HepG2 (cell line): ENCODE results near the gene ADAMTS17. TPM values are rescaled to one million over a fixed set of nuclear protein-coding genes. Genes with fewer than 3 reads are reported as not detected.

Experiments used
- BCLAF1 ChIP-seq: fragments of 450-650 bp; IDR thresholded peaks from 2 replicates; pipeline ENCODE4 v1.6.1; 2017; ENCODE audit warnings: mild to moderate bottlenecking
- CHCHD3 ChIP-seq: sonication (generic); formaldehyde crosslinking; IDR thresholded peaks from 2 replicates; pipeline ENCODE4 v1.8.0; 2022; ENCODE audit warnings: mild to moderate bottlenecking, missing genetic modification reagents, moderate library complexity
- DMTF1 ChIP-seq: sonication (generic); formaldehyde crosslinking; IDR thresholded peaks from 2 replicates; pipeline ENCODE4 v1.4.0; 2020; ENCODE audit warnings: mild to moderate bottlenecking, missing genetic modification reagents
- DNMT3B ChIP-seq: conservative IDR thresholded peaks from 2 replicates; pipeline ENCODE4 v1.6.1; 2016; ENCODE audit warnings: missing biosample characterization, control low read depth
- MIER2 ChIP-seq: IDR thresholded peaks from 2 replicates; pipeline ENCODE4 v1.6.1; 2016; ENCODE audit warnings: missing biosample characterization, missing genetic modification reagents
- MXD1 ChIP-seq: sonication (generic); formaldehyde crosslinking; IDR thresholded peaks from 2 replicates; pipeline ENCODE4 v1.4.0; 2020; ENCODE audit warnings: mild to moderate bottlenecking, missing genetic modification reagents
- SAFB2 ChIP-seq: sonication (generic); formaldehyde crosslinking; IDR thresholded peaks from 2 replicates; pipeline ENCODE4 v1.5.1; 2020; ENCODE audit warnings: missing genetic modification reagents, low read depth, mild to moderate bottlenecking, borderline replicate concordance
- SATB2 ChIP-seq: sonication (generic); formaldehyde crosslinking; IDR thresholded peaks from 2 replicates; pipeline ENCODE4 v1.5.0; 2020; ENCODE audit warnings: missing genetic modification reagents
- TERF1 ChIP-seq: sonication (generic); formaldehyde crosslinking; IDR thresholded peaks from 2 replicates; pipeline ENCODE4 v1.8.0; 2022; ENCODE audit warnings: mild to moderate bottlenecking, missing genetic modification reagents, moderate library complexity
- TSC22D2 ChIP-seq: sonication (generic); formaldehyde crosslinking; IDR thresholded peaks from 2 replicates; pipeline ENCODE4 v1.5.1; 2020; ENCODE audit warnings: missing genetic modification reagents, mild to moderate bottlenecking, borderline replicate concordance
- ZNF224 ChIP-seq: sonication (generic); formaldehyde crosslinking; IDR thresholded peaks from 2 replicates; pipeline ENCODE4 v1.5.0; 2020; ENCODE audit warnings: mild to moderate bottlenecking, missing genetic modification reagents
- polyA plus RNA-seq, 8 experiments: library from polyadenylated mRNA; depleted of rRNA in 3 of 8; stranded (reverse) in 7 of 8; unstranded in 1 of 8; fragments of >200 nt; fragmentation: Illumina TruSeq in 4 of 8; extraction: Trizol in 4 of 8; gene quantifications; 2 replicates each; pipeline versions ENCODE4 v1.2.1 to v1.2.3, GENCODE V29; 2011 to 2016; ENCODE audit warnings: low read depth in 4 of 8, missing spikeins in 1 of 8, mixed read lengths in 1 of 8; ENCODE audit not compliant: insufficient read depth in 1 of 8
- total RNA-seq, 5 experiments: library from RNA; depleted of rRNA; stranded (reverse); fragments of >200 nt; fragmentation: Illumina TruSeq; extraction: Trizol; gene quantifications; 2 replicates each; pipeline ENCODE4 v1.2.3, GENCODE V29; 2016; ENCODE audit warnings: low read depth in 1 of 5
- TF ChIP-seq, protein P1 (sequence below): sonication (generic); formaldehyde crosslinking; IDR thresholded peaks from 2 replicates; pipeline ENCODE4 v1.8.1; 2023; ENCODE audit warnings: mild to moderate bottlenecking, missing genetic modification reagents
- TF ChIP-seq, protein P2 (sequence below), 2 experiments: sonication (generic) in 1 of 2; formaldehyde crosslinking in 1 of 2; IDR thresholded peaks; 2 replicates each; pipeline versions ENCODE4 v1.6.1 to v1.9.0; 2014 to 2022; ENCODE audit warnings: antibody characterized with exemption in 1 of 2, borderline replicate concordance in 1 of 2, inconsistent platforms in 1 of 2, low read depth in 1 of 2, missing genetic modification reagents in 1 of 2

Gene ADAMTS17
- total and polyA plus RNA-seq, 2 of the 13 experiments (the other 11 are each of a cell fraction or from before 2014, with no cell fraction given), result 0.02 to 0.04 TPM

- TF ChIP-seq DMTF1 (CRISPR knock-in tag) (no peak), MXD1 (CRISPR knock-in tag) (peak; percentile 96), DNMT3B (CRISPR knock-in tag) (no peak), MIER2 (CRISPR knock-in tag) (no peak), TERF1 (CRISPR knock-in tag) (0 out of 2 replicates have a peak, but pooled peaks have one; percentile 49), CHCHD3 (CRISPR knock-in tag) (no peak), TSC22D2 (peak; percentile 84; the same call in 1 of the 2 replicates), ZNF224 (CRISPR knock-in tag) (peak; percentile 91), SATB2 (CRISPR knock-in tag) (no peak), SAFB2 (CRISPR knock-in tag) (peak; percentile 91), BCLAF1 (no peak)
- TF ChIP-seq, protein P1, sequence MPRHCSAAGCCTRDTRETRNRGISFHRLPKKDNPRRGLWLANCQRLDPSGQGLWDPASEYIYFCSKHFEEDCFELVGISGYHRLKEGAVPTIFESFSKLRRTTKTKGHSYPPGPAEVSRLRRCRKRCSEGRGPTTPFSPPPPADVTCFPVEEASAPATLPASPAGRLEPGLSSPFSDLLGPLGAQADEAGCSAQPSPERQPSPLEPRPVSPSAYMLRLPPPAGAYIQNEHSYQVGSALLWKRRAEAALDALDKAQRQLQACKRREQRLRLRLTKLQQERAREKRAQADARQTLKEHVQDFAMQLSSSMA (CRISPR knock-in tag), result no peak
- TF ChIP-seq, protein P2, sequence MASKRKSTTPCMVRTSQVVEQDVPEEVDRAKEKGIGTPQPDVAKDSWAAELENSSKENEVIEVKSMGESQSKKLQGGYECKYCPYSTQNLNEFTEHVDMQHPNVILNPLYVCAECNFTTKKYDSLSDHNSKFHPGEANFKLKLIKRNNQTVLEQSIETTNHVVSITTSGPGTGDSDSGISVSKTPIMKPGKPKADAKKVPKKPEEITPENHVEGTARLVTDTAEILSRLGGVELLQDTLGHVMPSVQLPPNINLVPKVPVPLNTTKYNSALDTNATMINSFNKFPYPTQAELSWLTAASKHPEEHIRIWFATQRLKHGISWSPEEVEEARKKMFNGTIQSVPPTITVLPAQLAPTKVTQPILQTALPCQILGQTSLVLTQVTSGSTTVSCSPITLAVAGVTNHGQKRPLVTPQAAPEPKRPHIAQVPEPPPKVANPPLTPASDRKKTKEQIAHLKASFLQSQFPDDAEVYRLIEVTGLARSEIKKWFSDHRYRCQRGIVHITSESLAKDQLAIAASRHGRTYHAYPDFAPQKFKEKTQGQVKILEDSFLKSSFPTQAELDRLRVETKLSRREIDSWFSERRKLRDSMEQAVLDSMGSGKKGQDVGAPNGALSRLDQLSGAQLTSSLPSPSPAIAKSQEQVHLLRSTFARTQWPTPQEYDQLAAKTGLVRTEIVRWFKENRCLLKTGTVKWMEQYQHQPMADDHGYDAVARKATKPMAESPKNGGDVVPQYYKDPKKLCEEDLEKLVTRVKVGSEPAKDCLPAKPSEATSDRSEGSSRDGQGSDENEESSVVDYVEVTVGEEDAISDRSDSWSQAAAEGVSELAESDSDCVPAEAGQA (IDR thresholded peaks at IDR 0.05; ENCODE audit: low read depth), result no peak
- TF ChIP-seq, protein P2 (CRISPR knock-in tag; IDR thresholded peaks at IDR 0.05; ENCODE audit: borderline replicate concordance), result no peak
Measured at GRCh38 chr15:100131321-100132224, 210.2 kb downstream of the ADAMTS17 start (continued).
